HG03175 (cell line): ENCODE measurements around the gene KRT81.
"Not testable (repeated sequence)": the region's sequence is repeated elsewhere in the genome, so short reads cannot be mapped to it uniquely, and the experiment has no call there.

ENCODE experiments used
- ATAC-seq: cut with Tn5 transposase; IDR thresholded peaks from one replicate; pipeline ENCODE4 v1.9.1; 2021; ENCODE audit warnings: mild to moderate bottlenecking, moderate library complexity; ENCODE audit not compliant: unreplicated experiment

The KRT81 gene

DNA sequence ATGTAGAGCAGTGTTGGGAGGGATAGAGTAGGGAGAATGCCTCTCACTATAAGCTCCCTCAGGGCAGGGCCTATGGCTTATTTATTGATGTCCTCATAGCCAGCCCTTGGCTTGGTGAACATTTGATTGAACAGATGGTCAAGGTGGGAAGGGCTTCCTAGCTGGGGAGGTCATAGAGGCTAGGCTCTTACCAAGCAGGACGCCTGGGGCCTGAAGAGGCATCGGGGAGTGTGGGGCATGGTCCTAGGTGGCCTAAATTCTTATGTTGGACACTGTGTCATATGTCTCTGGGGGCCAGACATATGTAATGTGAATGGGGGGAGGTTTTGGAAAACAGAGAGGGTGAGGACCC is 34.8 kb downstream of the KRT81 start:
- ATAC-seq: no peak

DNA sequence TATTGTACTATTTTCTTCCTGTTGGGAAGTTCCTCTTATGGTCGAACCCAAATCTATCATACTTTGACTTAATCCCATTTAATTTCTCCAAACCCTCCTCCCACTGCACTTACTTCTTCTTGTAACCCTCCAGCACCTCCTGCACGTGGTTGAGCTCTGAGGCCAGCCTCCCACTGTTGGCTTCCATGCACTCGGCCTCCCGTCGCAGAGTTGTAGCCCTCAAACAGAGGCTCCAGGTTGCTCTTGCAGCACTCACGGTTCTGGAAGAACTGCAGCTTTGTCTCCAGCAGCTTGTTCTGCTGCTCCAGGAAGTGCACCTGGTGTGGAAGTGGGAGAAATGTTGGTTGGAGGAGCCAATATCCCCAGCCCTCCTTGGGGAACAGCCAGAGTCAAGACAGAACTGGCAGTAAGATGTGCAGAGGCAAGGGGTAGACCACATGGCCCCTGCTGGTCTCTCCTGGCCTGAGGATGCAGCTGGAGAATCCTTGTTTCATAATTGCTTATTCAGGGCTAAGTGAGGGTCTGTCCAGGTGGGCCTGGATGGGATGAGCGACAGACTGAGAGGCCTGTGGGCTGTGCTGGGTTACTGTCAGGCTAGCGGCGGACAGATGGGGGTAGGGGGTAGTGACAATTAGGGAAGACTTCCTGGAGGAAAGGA is 35.3 kb downstream of the KRT81 start:
- no peak for ATAC-seq

DNA sequence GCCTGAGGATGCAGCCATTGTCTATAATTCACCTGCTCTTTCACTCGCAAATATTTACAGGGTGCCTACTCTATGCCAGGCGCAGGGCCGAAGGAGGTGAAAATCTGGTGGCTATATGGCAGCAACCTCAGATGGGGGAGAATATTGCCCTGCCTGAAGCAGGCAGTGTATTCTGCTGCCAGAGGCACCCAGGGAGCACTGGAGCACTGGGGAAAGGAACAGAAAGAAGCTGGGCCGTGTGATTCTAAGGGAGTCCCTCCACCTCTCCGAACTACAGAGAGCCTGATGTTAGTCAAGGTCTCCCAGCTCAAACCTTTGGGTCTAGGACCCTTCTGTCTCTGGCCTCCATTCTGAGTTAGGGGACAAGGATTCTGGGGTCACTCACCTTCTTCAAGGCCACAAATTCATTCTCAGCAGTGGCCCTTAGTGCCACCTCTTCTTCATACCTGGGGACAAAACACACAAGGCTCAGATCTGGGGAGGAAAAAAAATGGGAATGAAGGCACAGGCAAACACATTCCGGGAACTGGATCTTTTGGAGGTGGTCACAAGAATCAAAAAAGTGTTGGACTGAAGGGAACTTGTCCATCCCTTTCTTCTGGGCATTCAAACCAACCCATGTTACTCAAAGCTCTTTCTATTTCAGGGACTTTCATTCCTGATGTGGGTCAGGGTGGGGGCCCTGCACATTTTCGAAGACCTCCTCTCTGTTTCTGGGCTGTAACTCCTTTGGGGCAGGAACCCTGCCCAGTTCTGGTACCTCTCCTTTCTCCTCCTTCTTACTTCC is 36.2 kb downstream of the KRT81 start:
- no peak for ATAC-seq

DNA sequence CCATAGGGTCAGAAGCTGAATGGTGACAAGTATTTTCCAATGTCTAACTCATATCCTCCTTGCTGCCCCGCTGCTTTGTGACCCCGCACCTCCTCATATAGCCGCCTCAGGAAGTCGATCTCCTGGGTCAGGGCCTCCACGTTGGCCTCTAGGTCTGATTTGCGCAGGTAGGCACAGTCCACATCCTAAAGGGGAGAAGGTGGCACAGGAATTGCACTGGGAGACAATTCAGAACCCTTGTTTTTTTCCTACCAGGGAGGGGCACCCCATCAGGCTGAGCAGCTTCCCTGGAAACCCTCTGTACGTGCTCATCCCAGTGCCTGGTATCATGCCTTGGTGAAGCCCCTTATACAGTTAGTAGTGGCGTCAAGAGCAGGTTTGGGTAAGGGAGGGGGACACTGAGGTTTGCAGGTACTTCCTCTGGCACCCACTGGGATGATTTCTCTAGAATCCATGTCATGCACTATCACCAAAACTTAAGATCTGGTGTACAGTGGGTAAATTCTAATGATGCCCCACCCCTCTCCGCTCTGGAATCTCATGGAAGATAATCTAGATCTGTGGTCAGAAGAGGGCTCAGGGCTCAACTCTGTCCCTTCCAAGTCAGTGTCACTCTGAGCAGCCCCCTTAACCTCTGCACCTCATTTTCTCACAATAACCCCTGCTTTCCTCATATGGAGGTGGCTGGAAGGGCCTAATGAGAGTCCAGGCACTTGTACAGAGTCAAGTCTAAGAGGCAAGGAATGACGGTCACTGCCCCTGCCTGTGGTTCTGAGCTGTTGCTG is 37.0 kb downstream of the KRT81 start:
- ATAC-seq: no peak

DNA sequence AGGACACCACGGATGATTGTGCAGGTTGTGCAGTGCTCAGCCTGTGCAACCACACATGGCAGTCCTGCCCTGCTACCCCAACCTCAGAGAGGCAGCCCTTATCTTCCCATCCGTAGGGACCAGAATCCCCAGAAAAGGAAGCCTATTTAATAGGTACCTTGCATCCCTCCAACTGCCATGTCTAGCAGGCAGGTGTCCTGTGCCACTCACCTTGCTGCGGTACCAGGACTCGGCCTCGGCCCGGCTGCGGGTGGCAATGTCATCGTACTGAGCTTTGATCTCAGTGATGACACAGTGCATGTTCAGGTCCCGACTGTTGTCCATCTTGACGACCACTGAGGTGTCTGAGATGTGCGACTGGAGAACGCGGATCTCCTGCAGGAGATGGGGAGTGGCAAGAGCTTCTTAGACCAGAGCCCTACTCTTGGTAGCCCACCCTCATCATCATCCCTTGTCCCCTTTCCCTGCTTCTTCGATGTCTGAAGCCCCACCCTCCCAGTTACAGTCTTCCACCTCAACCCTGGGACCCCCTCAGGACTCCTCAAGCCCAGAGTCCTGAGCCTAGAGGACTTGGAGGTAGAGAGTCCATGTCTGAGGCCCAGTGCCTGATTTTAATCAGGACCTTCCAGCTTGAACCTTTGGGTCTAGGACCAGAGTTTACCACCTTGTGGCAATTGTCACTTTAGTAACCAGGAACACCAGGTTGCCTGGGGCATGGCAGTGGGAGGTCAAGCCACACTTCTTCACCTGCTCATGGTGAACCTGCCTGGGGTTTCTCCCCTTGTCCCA is 37.7 kb downstream of the KRT81 start:
- no peak for ATAC-seq

GRCh38 chr12:52252728-52253343 is 38.5 kb downstream of the KRT81 start:
- ATAC-seq: no peak

DNA sequence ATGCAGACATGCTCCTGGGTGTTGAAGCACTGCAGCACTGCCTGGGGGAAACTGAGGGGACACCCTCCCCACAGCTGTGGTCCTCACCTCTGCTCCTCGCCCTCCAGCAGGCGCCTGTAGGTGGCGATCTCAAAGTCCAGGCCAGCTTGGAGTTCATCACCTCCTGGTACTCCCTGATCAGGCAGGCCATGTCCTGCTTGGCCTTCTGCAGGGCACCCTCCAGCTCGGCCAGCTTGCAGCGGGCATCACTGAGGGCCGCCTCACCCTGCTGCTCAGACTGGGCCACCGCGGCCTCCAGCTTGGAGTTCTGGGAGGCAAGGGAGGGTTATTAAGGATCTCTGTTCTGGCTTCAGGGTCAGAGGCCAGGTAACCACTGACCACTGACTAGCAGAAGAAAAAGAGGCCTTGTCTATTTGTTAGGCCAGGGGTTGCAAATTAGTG is 39.1 kb downstream of the KRT81 start:
- ATAC-seq: not testable (repeated sequence)

DNA sequence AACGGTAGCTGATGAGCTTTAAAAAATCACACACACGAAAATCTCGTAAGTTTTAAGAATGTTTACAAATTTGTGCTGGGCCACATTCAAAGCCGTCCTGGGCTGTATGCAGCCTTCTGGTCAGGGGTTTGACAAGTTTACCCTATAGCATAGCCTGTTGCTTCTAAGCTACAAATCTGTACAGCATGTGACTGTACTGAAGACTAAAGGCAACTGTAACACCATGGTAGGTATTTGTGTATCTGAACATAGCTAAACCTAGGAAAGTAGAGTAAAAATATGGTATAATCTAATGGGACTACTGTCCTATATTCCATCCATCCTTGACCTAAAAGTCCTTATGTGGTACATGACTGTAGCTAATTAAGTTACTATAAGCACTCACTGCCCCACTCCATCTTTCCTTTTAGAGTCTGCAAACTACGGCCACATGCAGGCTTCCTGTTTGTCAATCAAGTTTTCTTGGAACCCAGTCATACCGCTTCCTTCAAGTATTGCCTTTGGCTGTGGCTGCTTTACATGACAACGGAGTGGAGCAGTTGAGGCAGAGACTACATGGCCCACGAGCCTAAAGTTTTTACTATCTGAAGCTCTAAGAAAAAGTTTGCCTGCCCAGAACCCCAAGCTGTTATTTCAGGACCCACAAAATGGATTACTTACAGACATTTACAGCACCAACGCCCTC is 39.8 kb downstream of the KRT81 start:
- ATAC-seq: no peak

- no peak for ATAC-seq
Observed at GRCh38 chr12:52250048-52250990, 41.0 kb downstream of the KRT81 start.

GRCh38 chr12:52249511-52250047 is 41.8 kb downstream of the KRT81 start:
- no peak for ATAC-seq

DNA sequence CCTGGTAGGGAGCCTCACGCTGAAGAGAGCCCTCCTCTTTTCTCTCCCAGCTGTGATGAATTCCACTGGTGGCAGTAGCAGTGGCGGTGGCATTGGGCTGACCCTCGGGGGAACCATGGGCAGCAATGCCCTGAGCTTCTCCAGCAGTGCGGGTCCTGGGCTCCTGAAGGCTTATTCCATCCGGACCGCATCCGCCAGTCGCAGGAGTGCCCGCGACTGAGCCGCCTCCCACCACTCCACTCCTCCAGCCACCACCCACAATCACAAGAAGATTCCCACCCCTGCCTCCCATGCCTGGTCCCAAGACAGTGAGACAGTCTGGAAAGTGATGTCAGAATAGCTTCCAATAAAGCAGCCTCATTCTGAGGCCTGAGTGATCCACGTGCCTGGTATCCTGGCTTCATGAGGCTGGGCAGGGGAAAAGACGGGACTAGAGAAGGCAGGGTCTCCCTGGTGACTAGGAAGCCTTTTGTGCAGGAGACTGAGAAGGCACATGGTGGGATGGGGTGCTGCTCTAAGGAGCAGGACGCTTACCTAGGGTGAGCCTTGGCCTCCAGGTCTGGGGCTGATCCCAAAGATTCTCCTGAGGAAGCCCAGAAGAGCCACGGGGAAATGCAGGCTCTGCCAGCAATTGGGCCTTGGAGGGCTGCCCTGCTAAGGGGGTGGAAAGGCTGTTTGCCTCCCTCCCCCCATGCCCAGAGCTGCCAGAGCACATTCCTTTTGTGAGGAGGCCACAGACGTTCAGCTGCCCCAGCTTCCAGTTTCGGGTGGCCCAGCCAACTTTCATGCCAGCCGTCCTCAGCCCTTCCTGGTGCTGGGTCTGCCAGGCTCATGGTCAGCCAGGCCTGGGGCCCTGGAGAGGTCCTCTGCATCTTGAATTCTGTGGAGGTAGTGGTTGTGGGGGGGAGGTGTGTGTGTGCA is 42.5 kb downstream of the KRT81 start:
- ATAC-seq: no peak

- ATAC-seq: no peak
Observed at GRCh38 chr12:52247622-52248540, 43.5 kb downstream of the KRT81 start.

- ATAC-seq: no peak
Observed at GRCh38 chr12:52246720-52247621, 44.4 kb downstream of the KRT81 start.

- ATAC-seq: no peak
Observed at GRCh38 chr12:52245962-52246569, 45.3 kb downstream of the KRT81 start.
